HepG2 (cell line): ENCODE results near the gene DNAJC1. TPM values are rescaled to one million over a fixed set of nuclear protein-coding genes. Genes with fewer than 3 reads are reported as not detected.
A peak's percentile ranks its signal among the peaks of the same experiment; 100 is the strongest.

ENCODE experiments used
- AKAP8 ChIP-seq: sonication (generic); formaldehyde crosslinking; IDR thresholded peaks from 2 replicates; pipeline ENCODE4 v1.5.1; 2020; ENCODE audit warnings: mild to moderate bottlenecking, missing genetic modification reagents
- CBX5 ChIP-seq: sonication (generic); formaldehyde crosslinking; IDR thresholded peaks from 2 replicates; pipeline ENCODE4 v1.4.0; 2020; ENCODE audit warnings: missing genetic modification reagents, borderline replicate concordance
- EHMT2 ChIP-seq: fragments of 200-600 bp; sonication (generic); IDR thresholded peaks from 2 replicates; pipeline ENCODE4 v1.7.0; 2017; ENCODE audit warnings: antibody characterized with exemption, low read depth, low read length, borderline replicate concordance
- FOXO1 ChIP-seq: sonication (generic); formaldehyde crosslinking; IDR thresholded peaks from 2 replicates; pipeline ENCODE4 v1.4.0; 2020; ENCODE audit warnings: missing genetic modification reagents
- GABPA ChIP-seq, 2 experiments: IDR thresholded peaks; 2 replicates each; pipeline ENCODE4 v1.6.1; 2011 to 2016; ENCODE audit warnings: low read depth in 2 of 2, low read length in 1 of 2, missing biosample characterization in 1 of 2, missing genetic modification characterization in 1 of 2
- GATAD2A ChIP-seq: IDR thresholded peaks from 2 replicates; pipeline ENCODE4 v1.6.1; 2016
- IRX3 ChIP-seq: sonication (generic); formaldehyde crosslinking; IDR thresholded peaks from 2 replicates; pipeline ENCODE4 v1.8.1; 2023; ENCODE audit warnings: mild to moderate bottlenecking, low read depth, missing genetic modification reagents, borderline replicate concordance
- MBD4 ChIP-seq: IDR thresholded peaks from 2 replicates; pipeline ENCODE4 v1.6.1; 2012; ENCODE audit warnings: low read length, inconsistent platforms, borderline replicate concordance
- NAIF1 ChIP-seq: sonication (generic); formaldehyde crosslinking; IDR thresholded peaks from 2 replicates; pipeline ENCODE4 v1.5.0; 2020; ENCODE audit warnings: mild to moderate bottlenecking, missing genetic modification reagents, borderline replicate concordance
- SRF ChIP-seq: IDR thresholded peaks from 2 replicates; pipeline ENCODE4 v1.6.1; 2011; ENCODE audit warnings: mild to moderate bottlenecking, low read depth, low read length, moderate library complexity
- TBL1XR1 ChIP-seq: fragments of 150-350 bp; IDR thresholded peaks from 2 replicates; pipeline ENCODE4 v1.6.1; 2014; ENCODE audit warnings: borderline replicate concordance, low read length; ENCODE audit not compliant: partially characterized antibody
- ZBTB1 ChIP-seq: sonication (generic); formaldehyde crosslinking; IDR thresholded peaks from 2 replicates; pipeline ENCODE4 v1.4.0; 2020; ENCODE audit warnings: missing genetic modification reagents, borderline replicate concordance
- ZFP1 ChIP-seq: IDR thresholded peaks from 2 replicates; pipeline ENCODE4 v1.6.1; 2016
- ZFP37 ChIP-seq: sonication (generic); formaldehyde crosslinking; IDR thresholded peaks from 2 replicates; pipeline ENCODE4 v1.4.0; 2020; ENCODE audit warnings: missing genetic modification reagents, borderline replicate concordance
- ZNF331 ChIP-seq: sonication (generic); formaldehyde crosslinking; IDR thresholded peaks from 2 replicates; pipeline ENCODE4 v1.4.0; 2020; ENCODE audit warnings: missing genetic modification reagents
- ZNF431 ChIP-seq: sonication (generic); formaldehyde crosslinking; IDR thresholded peaks from 2 replicates; pipeline ENCODE4 v1.9.0; 2022; ENCODE audit warnings: missing genetic modification reagents, low read depth, mild to moderate bottlenecking, borderline replicate concordance
- ZNF652 ChIP-seq: IDR thresholded peaks from 2 replicates; pipeline ENCODE4 v1.6.1; 2016; ENCODE audit warnings: low read depth, borderline replicate concordance
- ZNF75D ChIP-seq: sonication (generic); formaldehyde crosslinking; IDR thresholded peaks from 2 replicates; pipeline ENCODE4 v1.8.1; 2023; ENCODE audit warnings: missing genetic modification reagents, mild to moderate bottlenecking, borderline replicate concordance
- ZNF766 ChIP-seq: sonication (generic); formaldehyde crosslinking; IDR thresholded peaks from 2 replicates; pipeline ENCODE4 v1.5.0; 2020; ENCODE audit warnings: missing genetic modification reagents, borderline replicate concordance
- ZNF850 ChIP-seq: sonication (generic); formaldehyde crosslinking; conservative IDR thresholded peaks from 2 replicates; pipeline ENCODE4 v1.9.0; 2021; ENCODE audit warnings: mild to moderate bottlenecking, missing genetic modification reagents
- polyA plus RNA-seq, 8 experiments: library from polyadenylated mRNA; depleted of rRNA in 3 of 8; stranded (reverse) in 7 of 8; unstranded in 1 of 8; fragments of >200 nt; fragmentation: Illumina TruSeq in 4 of 8; extraction: Trizol in 4 of 8; gene quantifications; 2 replicates each; pipeline versions ENCODE4 v1.2.1 to v1.2.3, GENCODE V29; 2011 to 2016; ENCODE audit warnings: low read depth in 4 of 8, missing spikeins in 1 of 8, mixed read lengths in 1 of 8; ENCODE audit not compliant: insufficient read depth in 1 of 8
- total RNA-seq, 5 experiments: library from RNA; depleted of rRNA; stranded (reverse); fragments of >200 nt; fragmentation: Illumina TruSeq; extraction: Trizol; gene quantifications; 2 replicates each; pipeline ENCODE4 v1.2.3, GENCODE V29; 2016; ENCODE audit warnings: low read depth in 1 of 5
- TF ChIP-seq, protein P1 (sequence below): sonication (generic); formaldehyde crosslinking; IDR thresholded peaks from one replicate; pipeline ENCODE4 v1.5.1; 2020; ENCODE audit warnings: mild to moderate bottlenecking, missing genetic modification reagents; ENCODE audit errors: not compliant biosample characterization
- TF ChIP-seq, protein P2 (sequence below): sonication (generic); formaldehyde crosslinking; IDR thresholded peaks from 2 replicates; pipeline ENCODE4 v1.9.0; 2021; ENCODE audit warnings: missing genetic modification reagents, mild to moderate bottlenecking, borderline replicate concordance

The DNAJC1 gene
- total and polyA plus RNA-seq, 2 of the 13 experiments (the other 11 are each of a cell fraction or from before 2014, with no cell fraction given) = 9.9 to 16.6 TPM

DNA sequence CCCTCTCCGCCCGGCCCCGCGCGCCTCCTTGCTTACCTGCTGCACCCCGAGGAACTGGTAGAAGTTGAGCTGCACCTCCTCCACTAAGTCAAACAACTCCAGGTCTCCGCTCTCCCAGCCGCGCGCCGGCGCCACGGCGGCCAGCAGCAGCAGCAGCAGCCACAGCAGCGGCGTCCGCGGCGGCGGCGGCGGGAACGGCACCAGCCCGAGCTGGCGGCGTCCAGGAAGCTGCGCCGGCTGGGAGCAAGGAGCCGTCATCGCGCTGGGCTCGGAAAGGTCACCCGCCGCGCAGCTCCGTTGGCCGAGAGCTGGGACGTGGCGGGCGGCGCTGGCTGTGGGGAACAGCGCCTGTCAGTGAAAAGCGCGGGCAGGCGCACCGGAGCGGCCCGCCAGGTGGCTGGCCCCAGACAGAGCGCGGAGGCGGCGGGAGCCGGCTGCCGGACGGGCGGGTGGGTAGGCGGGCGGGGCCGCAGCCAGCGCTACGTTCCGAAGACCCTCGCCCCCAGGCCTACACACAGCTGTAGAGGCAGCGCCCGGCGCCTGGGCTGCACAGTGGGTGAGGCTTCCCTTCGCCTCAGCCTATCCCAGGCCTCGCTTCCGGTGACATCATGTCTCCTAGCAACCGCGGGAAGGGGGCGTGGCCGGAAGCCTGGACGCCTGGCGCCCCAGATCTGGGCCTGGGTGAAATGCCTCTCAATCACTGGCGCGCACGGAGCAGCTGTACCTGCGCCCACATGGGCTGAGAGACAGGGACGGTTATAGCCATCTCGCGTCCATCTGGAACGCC lies at the start of gene DNAJC1 (continued):
- TF ChIP-seq, protein P1, sequence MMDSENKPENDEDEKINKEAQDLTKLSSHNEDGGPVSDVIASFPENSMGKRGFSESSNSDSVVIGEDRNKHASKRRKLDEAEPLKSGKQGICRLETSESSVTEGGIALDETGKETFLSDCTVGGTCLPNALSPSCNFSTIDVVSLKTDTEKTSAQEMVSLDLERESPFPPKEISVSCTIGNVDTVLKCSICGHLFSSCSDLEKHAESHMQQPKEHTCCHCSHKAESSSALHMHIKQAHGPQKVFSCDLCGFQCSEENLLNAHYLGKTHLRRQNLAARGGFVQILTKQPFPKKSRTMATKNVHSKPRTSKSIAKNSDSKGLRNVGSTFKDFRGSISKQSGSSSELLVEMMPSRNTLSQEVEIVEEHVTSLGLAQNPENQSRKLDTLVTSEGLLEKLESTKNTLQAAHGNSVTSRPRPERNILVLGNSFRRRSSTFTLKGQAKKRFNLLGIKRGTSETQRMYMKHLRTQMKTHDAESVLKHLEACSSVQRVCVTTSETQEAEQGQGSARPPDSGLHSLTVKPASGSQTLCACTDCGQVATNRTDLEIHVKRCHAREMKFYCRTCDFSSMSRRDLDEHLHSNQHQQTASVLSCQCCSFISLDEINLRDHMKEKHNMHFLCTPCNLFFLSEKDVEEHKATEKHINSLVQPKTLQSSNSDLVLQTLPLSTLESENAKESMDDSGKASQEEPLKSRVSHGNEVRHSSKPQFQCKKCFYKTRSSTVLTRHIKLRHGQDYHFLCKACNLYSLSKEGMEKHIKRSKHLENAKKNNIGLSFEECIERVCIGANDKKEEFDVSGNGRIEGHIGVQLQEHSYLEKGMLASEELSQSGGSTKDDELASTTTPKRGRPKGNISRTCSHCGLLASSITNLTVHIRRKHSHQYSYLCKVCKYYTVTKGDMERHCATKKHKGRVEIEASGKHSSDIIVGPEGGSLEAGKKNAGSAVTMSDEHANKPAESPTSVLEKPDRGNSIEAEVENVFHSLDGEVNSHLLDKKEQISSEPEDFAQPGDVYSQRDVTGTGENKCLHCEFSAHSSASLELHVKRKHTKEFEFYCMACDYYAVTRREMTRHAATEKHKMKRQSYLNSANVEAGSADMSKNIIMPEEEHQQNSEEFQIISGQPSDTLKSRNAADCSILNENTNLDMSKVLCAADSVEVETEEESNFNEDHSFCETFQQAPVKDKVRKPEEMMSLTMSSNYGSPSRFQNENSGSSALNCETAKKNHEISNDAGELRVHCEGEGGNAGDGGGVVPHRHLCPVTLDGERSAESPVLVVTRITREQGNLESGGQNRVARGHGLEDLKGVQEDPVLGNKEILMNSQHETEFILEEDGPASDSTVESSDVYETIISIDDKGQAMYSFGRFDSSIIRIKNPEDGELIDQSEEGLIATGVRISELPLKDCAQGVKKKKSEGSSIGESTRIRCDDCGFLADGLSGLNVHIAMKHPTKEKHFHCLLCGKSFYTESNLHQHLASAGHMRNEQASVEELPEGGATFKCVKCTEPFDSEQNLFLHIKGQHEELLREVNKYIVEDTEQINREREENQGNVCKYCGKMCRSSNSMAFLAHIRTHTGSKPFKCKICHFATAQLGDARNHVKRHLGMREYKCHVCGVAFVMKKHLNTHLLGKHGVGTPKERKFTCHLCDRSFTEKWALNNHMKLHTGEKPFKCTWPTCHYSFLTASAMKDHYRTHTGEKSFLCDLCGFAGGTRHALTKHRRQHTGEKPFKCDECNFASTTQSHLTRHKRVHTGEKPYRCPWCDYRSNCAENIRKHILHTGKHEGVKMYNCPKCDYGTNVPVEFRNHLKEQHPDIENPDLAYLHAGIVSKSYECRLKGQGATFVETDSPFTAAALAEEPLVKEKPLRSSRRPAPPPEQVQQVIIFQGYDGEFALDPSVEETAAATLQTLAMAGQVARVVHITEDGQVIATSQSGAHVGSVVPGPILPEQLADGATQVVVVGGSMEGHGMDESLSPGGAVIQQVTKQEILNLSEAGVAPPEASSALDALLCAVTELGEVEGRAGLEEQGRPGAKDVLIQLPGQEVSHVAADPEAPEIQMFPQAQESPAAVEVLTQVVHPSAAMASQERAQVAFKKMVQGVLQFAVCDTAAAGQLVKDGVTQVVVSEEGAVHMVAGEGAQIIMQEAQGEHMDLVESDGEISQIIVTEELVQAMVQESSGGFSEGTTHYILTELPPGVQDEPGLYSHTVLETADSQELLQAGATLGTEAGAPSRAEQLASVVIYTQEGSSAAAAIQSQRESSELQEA (CRISPR knock-in tag) = peak; percentile 39
- no peak for TF ChIP-seq ZNF75D (CRISPR knock-in tag)
- no peak; the same call in 1 of the 2 replicates for TF ChIP-seq ZNF331 (CRISPR knock-in tag)
- TF ChIP-seq GABPA (IDR thresholded peaks at IDR 0.05; ENCODE audit: low read depth, low read length) = peak; percentile 54; the same call in 1 of the 2 replicates
- TF ChIP-seq GABPA (CRISPR knock-in tag; IDR thresholded peaks at IDR 0.05; ENCODE audit: low read depth) = peak; percentile 85
- no peak; the same call in 1 of the 2 replicates for TF ChIP-seq ZNF431
- TF ChIP-seq MBD4 = no peak
- TF ChIP-seq NAIF1 (CRISPR knock-in tag) = no peak
- TF ChIP-seq ZBTB1 = no peak
- no peak for TF ChIP-seq TBL1XR1
- TF ChIP-seq SRF = no peak
- no peak for TF ChIP-seq ZNF766 (CRISPR knock-in tag)
- TF ChIP-seq CBX5 = no peak
- TF ChIP-seq FOXO1 (CRISPR knock-in tag) = no peak
- 0 out of 2 replicates have a peak, but pooled peaks have one; percentile 65 for TF ChIP-seq IRX3 (CRISPR knock-in tag)
- TF ChIP-seq ZFP1 (CRISPR knock-in tag) = no peak
- TF ChIP-seq GATAD2A (CRISPR knock-in tag) = peak; percentile 61
- no peak for TF ChIP-seq ZFP37 (CRISPR knock-in tag)
- TF ChIP-seq ZNF850 = no peak
- no peak for TF ChIP-seq EHMT2
- TF ChIP-seq ZNF652 = no peak
- TF ChIP-seq AKAP8 (CRISPR knock-in tag) = no peak
- TF ChIP-seq, protein P2, sequence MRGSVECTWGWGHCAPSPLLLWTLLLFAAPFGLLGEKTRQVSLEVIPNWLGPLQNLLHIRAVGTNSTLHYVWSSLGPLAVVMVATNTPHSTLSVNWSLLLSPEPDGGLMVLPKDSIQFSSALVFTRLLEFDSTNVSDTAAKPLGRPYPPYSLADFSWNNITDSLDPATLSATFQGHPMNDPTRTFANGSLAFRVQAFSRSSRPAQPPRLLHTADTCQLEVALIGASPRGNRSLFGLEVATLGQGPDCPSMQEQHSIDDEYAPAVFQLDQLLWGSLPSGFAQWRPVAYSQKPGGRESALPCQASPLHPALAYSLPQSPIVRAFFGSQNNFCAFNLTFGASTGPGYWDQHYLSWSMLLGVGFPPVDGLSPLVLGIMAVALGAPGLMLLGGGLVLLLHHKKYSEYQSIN (CRISPR knock-in tag) = no peak
